Stomach (tissue), 4 donors: ENCODE data around the gene ZPBP.

ENCODE experiments used
- POLR2AphosphoS5 ChIP-seq, 3 donors: sonication (generic); formaldehyde crosslinking; IDR thresholded peaks; one replicate each; pipeline ENCODE4 v1.6.1; 2016; ENCODE audit warnings: antibody characterized with exemption in 3 of 3
- TF ChIP-seq, protein P1 (sequence below), 7 experiments: fragments of 450-650 bp in 4 of 7; fragments of 200-600 bp in 3 of 7; sonication (generic) in 3 of 7; IDR thresholded peaks; one replicate each; pipeline ENCODE4 v1.5.1; 2016 to 2019; ENCODE audit warnings: antibody characterized with exemption in 7 of 7, control low read depth in 2 of 7, mild to moderate bottlenecking in 1 of 7

- TF ChIP-seq, protein P1, sequence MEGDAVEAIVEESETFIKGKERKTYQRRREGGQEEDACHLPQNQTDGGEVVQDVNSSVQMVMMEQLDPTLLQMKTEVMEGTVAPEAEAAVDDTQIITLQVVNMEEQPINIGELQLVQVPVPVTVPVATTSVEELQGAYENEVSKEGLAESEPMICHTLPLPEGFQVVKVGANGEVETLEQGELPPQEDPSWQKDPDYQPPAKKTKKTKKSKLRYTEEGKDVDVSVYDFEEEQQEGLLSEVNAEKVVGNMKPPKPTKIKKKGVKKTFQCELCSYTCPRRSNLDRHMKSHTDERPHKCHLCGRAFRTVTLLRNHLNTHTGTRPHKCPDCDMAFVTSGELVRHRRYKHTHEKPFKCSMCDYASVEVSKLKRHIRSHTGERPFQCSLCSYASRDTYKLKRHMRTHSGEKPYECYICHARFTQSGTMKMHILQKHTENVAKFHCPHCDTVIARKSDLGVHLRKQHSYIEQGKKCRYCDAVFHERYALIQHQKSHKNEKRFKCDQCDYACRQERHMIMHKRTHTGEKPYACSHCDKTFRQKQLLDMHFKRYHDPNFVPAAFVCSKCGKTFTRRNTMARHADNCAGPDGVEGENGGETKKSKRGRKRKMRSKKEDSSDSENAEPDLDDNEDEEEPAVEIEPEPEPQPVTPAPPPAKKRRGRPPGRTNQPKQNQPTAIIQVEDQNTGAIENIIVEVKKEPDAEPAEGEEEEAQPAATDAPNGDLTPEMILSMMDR (IDR thresholded peaks at IDR 0.05) = no peak
- TF ChIP-seq POLR2AphosphoS5 (IDR thresholded peaks at IDR 0.05) = no peak
Observed at GRCh38 chr7:50056131-50056530, 36.9 kb downstream of the ZPBP start.
